T-helper 22 cell (primary cell): ENCODE data around the gene TMEM41B.
"Not testable (repeated sequence)": the region's sequence is repeated elsewhere in the genome, so short reads cannot be mapped to it uniquely, and the experiment has no call there.

ENCODE experiments used
- DNase-seq: peaks from one replicate; pipeline ENCODE4 v3.0.0-alpha.2; 2020; ENCODE audit warnings: low read depth

Gene TMEM41B

DNA sequence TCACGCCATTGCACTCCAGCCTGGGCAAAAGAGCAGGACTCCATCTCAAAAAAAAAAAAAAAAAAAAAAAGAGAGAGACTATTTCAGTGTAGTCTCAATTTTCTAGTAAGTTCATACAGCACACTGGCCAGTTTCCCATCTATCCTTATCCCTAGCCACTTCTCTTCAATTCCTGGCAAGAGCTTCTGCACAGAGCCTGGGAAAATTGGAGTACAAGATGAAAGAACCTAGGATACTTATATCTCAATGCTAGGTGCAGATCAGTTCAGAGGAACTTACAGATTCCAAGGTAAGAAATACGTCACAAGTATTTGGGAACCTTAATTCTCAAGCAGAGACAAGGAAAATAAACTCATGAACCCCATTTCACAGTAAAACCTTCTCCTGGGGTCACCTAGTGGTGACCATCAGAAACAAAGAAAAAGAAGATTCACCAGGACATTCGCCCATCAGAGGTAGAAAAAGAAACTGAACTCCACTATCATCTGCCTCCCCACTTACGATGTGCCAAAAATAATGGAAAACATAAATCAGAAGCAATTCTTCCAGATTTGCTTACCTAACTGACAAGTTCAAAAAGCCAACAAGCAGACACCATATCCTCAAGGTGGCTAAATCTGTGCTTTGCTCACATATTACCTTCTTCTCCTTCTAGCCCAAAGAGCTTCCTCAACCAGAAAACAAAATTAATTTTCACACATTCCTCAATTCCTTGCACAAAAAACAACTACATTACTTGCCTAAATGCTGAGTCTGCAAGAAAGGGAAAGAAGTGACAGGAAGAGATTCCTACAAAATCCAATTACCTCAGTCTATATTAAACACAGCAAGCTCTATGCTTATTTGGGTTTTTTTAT lies 54.2 kb downstream of the TMEM41B start:
- no peak for DNase-seq

DNA sequence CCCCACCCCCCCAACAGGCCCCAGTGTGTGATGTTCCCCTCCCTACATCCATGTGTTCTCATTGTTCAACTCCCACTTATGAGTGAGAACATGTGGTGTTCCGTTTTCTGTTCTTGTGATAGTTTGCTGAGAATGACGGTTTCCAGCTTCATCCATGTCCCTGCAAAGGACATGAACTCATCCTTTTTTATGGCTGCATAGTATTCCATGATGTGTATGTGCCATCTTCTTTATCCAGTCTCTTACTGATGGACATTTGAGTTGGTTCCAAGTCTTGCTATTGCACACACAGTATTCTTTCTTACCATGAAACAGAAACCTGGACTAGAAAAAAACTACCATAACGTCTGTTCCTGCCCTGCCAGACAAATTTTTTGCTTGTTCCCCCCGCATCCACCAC lies 56.1 kb downstream of the TMEM41B start:
- not testable (repeated sequence) for DNase-seq

DNA sequence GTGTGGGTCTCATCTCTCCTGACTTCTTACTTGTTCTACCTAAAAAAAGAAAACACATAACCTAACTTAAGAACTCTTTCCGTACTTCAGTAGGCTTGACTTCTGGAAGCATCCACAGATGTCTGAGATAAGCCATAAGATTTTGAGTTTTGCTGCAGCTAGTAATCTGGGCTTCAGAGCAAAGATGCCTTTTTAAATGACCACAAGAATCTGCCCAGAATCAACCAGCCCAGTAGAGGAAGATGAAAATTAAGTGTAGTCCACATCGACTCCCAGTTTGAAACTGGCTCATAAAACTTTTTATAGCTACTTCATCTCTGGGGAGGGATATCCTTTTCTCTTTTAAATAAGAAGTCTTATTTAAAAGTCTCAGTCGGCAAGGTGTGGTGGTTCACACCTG lies 60.0 kb downstream of the TMEM41B start:
- DNase-seq = no peak

DNA sequence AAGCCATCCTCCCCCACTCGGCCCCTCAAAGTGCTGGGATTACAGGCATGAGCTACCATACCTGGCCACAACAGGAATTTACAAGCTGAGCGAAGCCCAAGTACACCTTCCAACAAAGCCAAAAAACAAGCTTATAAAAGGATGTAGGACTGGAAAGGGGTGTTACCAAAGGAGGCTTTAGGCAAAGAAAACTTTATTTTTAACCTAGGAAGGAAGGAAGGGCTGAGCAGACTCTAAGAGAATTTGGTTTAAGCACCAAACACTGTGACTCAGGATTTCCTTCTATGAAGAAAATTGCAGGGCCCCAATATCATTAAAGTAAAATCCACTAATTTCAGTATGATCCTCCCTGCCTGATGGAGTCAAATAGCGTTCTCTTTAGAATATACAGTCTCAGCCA lies 61.3 kb downstream of the TMEM41B start:
- DNase-seq = no peak

DNA sequence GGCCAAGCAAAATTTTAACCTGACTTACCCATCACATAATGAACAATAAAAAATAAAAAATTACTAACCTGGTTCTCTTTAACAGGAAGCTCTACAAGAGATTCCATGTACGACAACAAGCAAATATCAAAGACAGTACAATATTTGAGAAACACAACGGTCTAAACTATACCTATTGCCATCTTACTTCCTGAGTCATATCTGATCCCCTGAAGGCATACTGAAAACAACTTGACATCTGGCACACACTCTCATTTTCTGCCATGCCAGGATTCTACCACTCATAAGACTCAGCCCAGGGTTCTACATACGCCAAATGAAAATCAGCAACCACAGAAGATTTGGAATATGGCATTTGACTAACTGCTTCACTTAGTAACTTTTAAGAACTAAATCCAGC lies 63.1 kb downstream of the TMEM41B start:
- DNase-seq = no peak

DNA sequence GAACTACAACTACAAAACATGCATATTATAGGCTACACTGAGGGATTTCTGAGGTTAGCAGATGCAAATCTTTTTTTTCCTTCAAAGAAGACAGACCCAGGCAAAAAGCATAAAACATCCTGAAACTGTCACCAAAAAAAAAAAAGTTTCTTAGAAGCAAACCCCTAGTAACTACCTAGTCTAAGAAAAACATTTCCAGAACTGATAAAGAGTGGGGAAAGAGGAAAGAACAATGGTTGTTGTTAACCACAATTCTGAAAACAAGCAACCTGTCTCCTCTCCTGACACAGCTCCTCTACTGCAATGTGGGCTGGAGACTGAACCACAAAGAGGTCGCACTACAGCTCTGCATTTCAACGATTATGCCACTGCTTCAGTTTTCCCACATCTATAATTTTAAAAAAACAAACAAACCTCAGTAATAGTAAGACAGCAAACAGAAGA lies 64.2 kb downstream of the TMEM41B start:
- DNase-seq = peak; percentile 11

DNA sequence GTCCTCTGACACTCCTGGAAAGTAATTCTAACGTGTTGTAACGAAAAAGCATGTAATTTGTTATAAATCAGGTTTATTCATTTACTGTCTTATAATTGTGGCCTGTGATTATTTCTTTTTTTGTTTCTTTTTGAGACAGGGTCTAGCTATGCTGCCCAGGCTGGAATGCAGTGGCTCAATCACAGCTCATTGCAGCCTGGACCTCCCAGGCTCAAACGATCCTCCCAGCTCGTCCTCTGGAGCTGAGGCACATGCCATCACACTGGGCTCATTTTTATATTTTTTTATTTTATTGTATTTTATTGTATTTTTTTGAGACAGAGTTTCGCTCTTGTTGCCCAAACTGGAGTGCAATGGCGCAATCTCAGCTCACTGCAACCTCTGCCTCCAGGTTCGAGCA lies 65.1 kb downstream of the TMEM41B start:
- DNase-seq = no peak

DNA sequence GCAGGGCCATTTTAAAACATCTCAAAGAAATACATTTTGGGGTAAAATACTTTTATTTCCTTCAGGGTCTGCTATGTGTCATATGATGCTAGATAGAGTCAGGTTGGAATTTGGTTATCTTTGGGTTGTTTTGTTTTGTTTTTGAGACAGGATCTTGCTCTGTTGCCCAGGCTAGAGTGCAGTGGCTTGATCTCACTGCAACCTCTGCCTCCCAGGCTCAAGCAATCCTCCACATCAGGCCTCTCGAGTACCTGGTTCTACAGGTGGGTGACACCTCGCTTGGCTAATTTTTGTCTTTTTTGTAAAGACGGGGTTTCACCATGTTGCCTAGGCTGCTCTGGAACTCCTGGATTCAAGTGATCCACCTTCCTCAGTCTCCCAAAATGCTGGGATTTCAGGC lies 66.5 kb downstream of the TMEM41B start:
- no peak for DNase-seq

DNA sequence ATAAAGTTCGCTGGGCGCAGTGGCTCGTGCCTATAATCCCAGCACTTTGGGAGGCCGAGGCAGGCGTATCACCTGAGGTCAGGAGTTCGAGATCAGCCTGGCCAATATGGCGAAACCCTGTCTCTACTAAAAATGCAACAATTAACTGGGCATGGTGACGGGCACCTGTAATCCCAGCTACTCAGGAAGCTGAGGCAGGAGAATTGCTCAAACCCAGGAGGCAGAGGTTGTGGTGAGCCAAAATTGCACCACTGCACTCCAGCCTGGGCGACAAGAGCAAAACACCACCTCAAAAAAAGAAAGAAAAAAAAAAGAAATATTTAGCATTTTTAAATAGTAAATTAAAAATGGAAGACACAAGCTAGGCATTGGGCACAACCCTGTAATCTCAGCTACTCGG lies 78.2 kb downstream of the TMEM41B start:
- DNase-seq = not testable (repeated sequence)

DNA sequence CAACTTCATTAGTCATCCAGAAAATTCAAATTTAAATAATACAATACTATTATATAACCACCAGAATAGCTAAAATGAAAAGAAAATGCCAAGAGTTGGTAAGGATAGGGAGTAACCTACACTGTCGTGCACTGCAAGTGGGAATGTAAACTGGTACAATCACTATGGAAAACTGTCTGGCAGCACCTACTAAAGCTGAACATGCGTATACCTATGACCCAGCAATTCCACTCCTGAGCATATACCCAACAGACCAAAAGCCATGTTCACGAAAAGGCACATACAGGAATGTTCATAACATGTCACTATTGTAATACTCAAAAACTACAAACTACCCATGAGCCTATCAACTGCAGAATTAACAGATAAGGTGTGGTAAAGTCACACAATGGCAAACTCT lies 81.9 kb downstream of the TMEM41B start:
- no peak for DNase-seq

DNA sequence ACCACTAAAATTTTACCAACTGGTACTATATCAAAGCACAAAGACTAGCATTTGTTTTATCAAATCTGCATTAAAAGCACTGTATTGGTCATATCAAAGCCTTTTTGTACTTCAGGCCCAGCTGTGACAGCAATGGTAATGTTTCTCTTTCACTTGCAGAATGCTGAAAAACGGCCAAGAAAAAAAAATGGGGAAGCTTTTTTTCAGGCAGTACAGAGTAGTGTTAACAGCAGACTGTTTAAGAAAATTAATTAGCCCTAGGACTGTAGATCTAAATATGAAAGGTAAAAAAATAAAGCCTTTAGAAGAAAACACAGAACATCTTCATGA lies 82.6 kb downstream of the TMEM41B start:
- DNase-seq = no peak
